ENCODE results near the gene IDUA.

- TF ChIP-seq CTCF (IDR thresholded peaks at IDR 0.05; ENCODE audit: insufficient read depth, low read length, poor library complexity, severe bottlenecking) (no peak), EZH2phosphoT487 (conservative IDR thresholded peaks at IDR 0.05; ENCODE audit: low read length) (no peak)
Measured at GRCh38 chr4:986428-986878, 391 bp upstream of the IDUA start.

Measured in SU-DHL-6 (cell line).